ENCODE results near the gene HTRA3. TPM values are rescaled to one million over a fixed set of nuclear protein-coding genes. Genes with fewer than 3 reads are reported as not detected.

HTRA3 gene
- total RNA-seq, 1 experiment from 2014 or later = 0.64 TPM

- H3K36me3 ChIP-seq (ENCODE audit: insufficient read depth, low read length, poor library complexity, severe bottlenecking) = no peaks in the 10 kb centered on the region
- POLR2A ChIA-PET (ENCODE audit: low non-redundant PET) = no interaction called here
- no peaks in the 10 kb centered on the region for H3K4me1 ChIP-seq (ENCODE audit: insufficient read depth, low read length, poor library complexity, severe bottlenecking)
- no peak overlapping the region for H3K27ac ChIP-seq (ENCODE audit: low read depth, low read length, poor library complexity, severe bottlenecking)
- no peak for TF ChIP-seq CTCF (conservative IDR thresholded peaks at IDR 0.05; ENCODE audit: low read depth, low read length)
- TF ChIP-seq EZH2 (IDR thresholded peaks at IDR 0.05; ENCODE audit: borderline replicate concordance, low read depth, low read length, poor library complexity, severe bottlenecking) = no peak
- intact Hi-C loops (cut with micrococcal nuclease; ENCODE audit: unreplicated experiment) = no loop called here
- H3K9me3 ChIP-seq (ENCODE audit: low read depth, low read length, poor library complexity, severe bottlenecking) = no peaks in the 10 kb centered on the region
- BruUV-seq (replicated peaks) = no TSS peak
- CTCF ChIA-PET = no interaction called here
- DNase-seq (ENCODE audit: low spot score) = no peak
- no peak overlapping the region for H3K4me3 ChIP-seq (ENCODE audit: low read depth, low read length, poor library complexity, severe bottlenecking)
- no peaks in the 10 kb centered on the region for H3K27me3 ChIP-seq (replicated peaks; ENCODE audit: insufficient read depth, low read depth, low read length, poor library complexity)
Observed at GRCh38 chr4:8331575-8331955, 62.0 kb downstream of the HTRA3 start.

- Histone ChIP-seq H3K27ac (ENCODE audit: low read depth, low read length, poor library complexity, severe bottlenecking) (no peak overlapping the region), H3K9me3 (ENCODE audit: low read depth, low read length, poor library complexity, severe bottlenecking) (no peaks in the 10 kb centered on the region), H3K4me1 (ENCODE audit: insufficient read depth, low read length, poor library complexity, severe bottlenecking) (no peaks in the 10 kb centered on the region), H3K27me3 (replicated peaks; ENCODE audit: insufficient read depth, low read depth, low read length, poor library complexity) (no peaks in the 10 kb centered on the region), H3K36me3 (ENCODE audit: insufficient read depth, low read length, poor library complexity, severe bottlenecking) (no peaks in the 10 kb centered on the region), H3K4me3 (ENCODE audit: low read depth, low read length, poor library complexity, severe bottlenecking) (no peak overlapping the region)
- no peak for DNase-seq (ENCODE audit: low spot score)
- CTCF ChIA-PET = interaction anchor here (0.6 kb wide), 1 partner anchor 12 kb away, joined by 3 read pairs; no protein-coding TSS in a partner anchor
- intact Hi-C loops (cut with micrococcal nuclease; ENCODE audit: unreplicated experiment) = no loop called here
- POLR2A ChIA-PET (ENCODE audit: low non-redundant PET) = no interaction called here
- TF ChIP-seq CTCF (conservative IDR thresholded peaks at IDR 0.05; ENCODE audit: low read depth, low read length) = no peak
- no TSS peak for BruUV-seq (replicated peaks)
Observed at GRCh38 chr4:8332038-8332857, 62.7 kb downstream of the HTRA3 start.

GRCh38 chr4:8332891-8333331 is 63.4 kb downstream of the HTRA3 start:
- no peak for DNase-seq (ENCODE audit: low spot score)
- BruUV-seq (replicated peaks) = no TSS peak
- no peaks in the 10 kb centered on the region for H3K4me1 ChIP-seq (ENCODE audit: insufficient read depth, low read length, poor library complexity, severe bottlenecking)
- CTCF ChIA-PET = no interaction called here
- no peaks in the 10 kb centered on the region for H3K27me3 ChIP-seq (replicated peaks; ENCODE audit: insufficient read depth, low read depth, low read length, poor library complexity)
- POLR2A ChIA-PET (ENCODE audit: low non-redundant PET) = no interaction called here
- no peak overlapping the region for H3K4me3 ChIP-seq (ENCODE audit: low read depth, low read length, poor library complexity, severe bottlenecking)
- no peak for TF ChIP-seq EZH2 (IDR thresholded peaks at IDR 0.05; ENCODE audit: borderline replicate concordance, low read depth, low read length, poor library complexity, severe bottlenecking)
- TF ChIP-seq CTCF (conservative IDR thresholded peaks at IDR 0.05; ENCODE audit: low read depth, low read length) = no peak
- no peaks in the 10 kb centered on the region for H3K9me3 ChIP-seq (ENCODE audit: low read depth, low read length, poor library complexity, severe bottlenecking)
- H3K27ac ChIP-seq (ENCODE audit: low read depth, low read length, poor library complexity, severe bottlenecking) = no peak overlapping the region
- no peaks in the 10 kb centered on the region for H3K36me3 ChIP-seq (ENCODE audit: insufficient read depth, low read length, poor library complexity, severe bottlenecking)
- intact Hi-C loops (cut with micrococcal nuclease; ENCODE audit: unreplicated experiment) = no loop called here
